Activated CD4-positive, alpha-beta T cell treated with anti-CD3 and anti-CD28 coated beads for 36 hours (primary cell): ENCODE data around the gene MGAT4A. TPM values are rescaled to one million over a fixed set of nuclear protein-coding genes. Genes with fewer than 3 reads are reported as not detected.

ENCODE experiments used
- ATAC-seq: fragments of 200-7000 bp; cut with Tn5 transposase; one replicate; pipeline ENCODE4 v1.10.0; 2021; ENCODE audit warnings: mild to moderate bottlenecking, moderate library complexity
- CTCF ChIA-PET: fragments of 350-600 bp; sonication (Branson Sonifier 250); formaldehyde crosslinking; loops from one replicate; lab custom pipeline; 2021; ENCODE audit warnings: antibody characterized with exemption; lab: Charles Lee
- POLR2A ChIA-PET: fragments of 350-600 bp; sonication (Branson Sonifier 250); formaldehyde crosslinking; loops from one replicate; lab custom pipeline; 2021; ENCODE audit warnings: antibody characterized with exemption, inconsistent platforms; lab: Charles Lee
- DNase-seq: peaks from one replicate; pipeline ENCODE4 v3.0.0-alpha.2; 2020
- H3K27ac Mint-ChIP-seq: one replicate; pipeline ENCODE4 v1.8.0; 2021; ENCODE audit warnings: mixed read lengths
- H3K27me3 Mint-ChIP-seq: one replicate; pipeline ENCODE4 v1.8.0; 2021; ENCODE audit warnings: mixed read lengths
- H3K36me3 Mint-ChIP-seq: one replicate; pipeline ENCODE4 v1.8.0; 2021; ENCODE audit warnings: low read depth, mixed read lengths
- H3K4me1 Mint-ChIP-seq: one replicate; pipeline ENCODE4 v1.8.0; 2021; ENCODE audit warnings: mixed read lengths
- H3K4me3 Mint-ChIP-seq: one replicate; pipeline ENCODE4 v1.8.0; 2021; ENCODE audit warnings: mild to moderate bottlenecking, moderate library complexity, mixed read lengths
- H3K9me3 Mint-ChIP-seq: one replicate; pipeline ENCODE4 v1.8.0; 2021; ENCODE audit warnings: low read depth, mixed read lengths
- intact Hi-C, 2 experiments: fragments of 100-400 bp; cut with DNase I in 1 of 2; cut with micrococcal nuclease in 1 of 2; formaldehyde crosslinking; loops; one replicate each; pipeline versions ENCODE4 v1.14.2 to v1.15.1; 2022 to 2024; cut with DNase I, micrococcal nuclease
- total RNA-seq, 2 experiments: library from RNA; stranded (reverse); gene quantifications; one replicate each; pipeline ENCODE4 v1.2.3, GENCODE V29; 2021

The MGAT4A gene
- total RNA-seq, 2 experiments from 2014 or later: 49.4 to 67.5 TPM

DNA sequence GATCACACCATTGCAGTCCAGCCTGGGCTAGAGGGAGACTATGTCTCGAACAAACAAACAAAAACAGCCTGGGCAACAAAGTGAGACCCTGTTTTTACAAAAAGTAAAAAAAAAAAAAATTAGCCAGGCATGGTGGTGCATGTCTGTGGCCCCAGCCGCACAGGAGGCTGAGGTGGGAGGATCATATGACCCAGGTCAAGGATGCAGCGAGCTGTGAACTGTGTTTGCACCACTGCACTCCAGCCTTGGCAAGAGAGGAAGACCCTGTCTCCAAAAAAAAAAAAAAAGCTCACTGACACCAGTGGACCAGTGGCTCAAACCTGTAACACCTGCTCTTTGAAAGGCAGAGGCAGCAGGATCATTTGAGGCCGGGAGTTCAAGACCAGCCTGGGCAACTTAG lies 82.5 kb downstream of the MGAT4A start:
- intact Hi-C loops: loop anchor here (2.0 kb wide), 3 partner anchors 78 to 416 kb away; no protein-coding TSS in a partner anchor
- ATAC-seq (no peak), DNase-seq (no peak)
- Mint-ChIP-seq H3K27ac (no peak overlapping the region), H3K9me3 (peaks cover 11% of the 10 kb centered on the region), H3K27me3 (no peaks in the 10 kb centered on the region), H3K4me1 (peaks cover 54% of the 10 kb centered on the region), H3K36me3 (peaks cover 41% of the 10 kb centered on the region), H3K4me3 (no peak overlapping the region)
- ChIA-PET POLR2A (no interaction called here), CTCF (interaction anchor here (0.8 to 1.7 kb wide), 8 partner anchors 9 to 353 kb away, joined by 3 to 15 read pairs (median 6); no protein-coding TSS in a partner anchor)

DNA sequence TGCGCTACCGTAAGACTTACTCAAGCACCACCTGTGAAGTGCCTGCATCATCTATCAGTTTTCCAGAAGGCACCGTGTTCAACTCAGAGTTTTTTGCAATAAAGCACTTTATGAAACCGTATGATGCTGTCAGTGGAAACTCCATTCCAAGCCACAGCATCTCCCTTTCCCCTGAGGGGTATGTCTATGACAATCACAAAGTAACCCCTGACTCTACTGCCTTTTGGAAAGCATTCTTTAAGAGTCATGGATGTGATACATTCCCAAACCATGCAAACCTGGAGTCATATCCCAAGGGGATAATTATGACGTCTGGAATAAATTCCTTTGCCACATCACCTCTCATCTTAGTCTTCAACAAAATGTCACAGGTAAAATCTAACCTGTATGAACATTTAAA lies 83.3 kb downstream of the MGAT4A start:
- intact Hi-C loops: loop anchor here (2.0 kb wide), 3 partner anchors 79 to 417 kb away; no protein-coding TSS in a partner anchor
- ATAC-seq (no peak), DNase-seq (no peak)
- Mint-ChIP-seq H3K4me3 (no peak overlapping the region), H3K4me1 (peaks cover 46% of the 10 kb centered on the region), H3K27me3 (no peaks in the 10 kb centered on the region), H3K27ac (no peak overlapping the region), H3K36me3 (peaks cover 37% of the 10 kb centered on the region), H3K9me3 (peaks cover 11% of the 10 kb centered on the region)
- ChIA-PET CTCF (interaction anchor here (0.7 to 0.9 kb wide), 2 partner anchors 190 to 260 kb away, joined by 3 read pairs; no protein-coding TSS in a partner anchor), POLR2A (no interaction called here)

- no peaks in the 10 kb centered on the region for H3K9me3 Mint-ChIP-seq
- no peaks in the 10 kb centered on the region for H3K27me3 Mint-ChIP-seq
- H3K36me3 Mint-ChIP-seq: peaks cover 23% of the 10 kb centered on the region
- ATAC-seq: no peak
- H3K4me3 Mint-ChIP-seq: no peak overlapping the region
- intact Hi-C loops: no loop called here
- ChIA-PET CTCF (interaction anchor here (0.6 to 1.7 kb wide), 2 partner anchors 147 to 197 kb away, joined by 3 to 4 read pairs; no protein-coding TSS in a partner anchor), POLR2A (no interaction called here)
- peaks cover 14% of the 10 kb centered on the region for H3K4me1 Mint-ChIP-seq
- H3K27ac Mint-ChIP-seq: peak overlapping the region; percentile 33
- no peak for DNase-seq
Measured at GRCh38 chr2:98643496-98644100, 87.3 kb downstream of the MGAT4A start.

GRCh38 chr2:98637401-98638147 lies 93.4 kb downstream of the MGAT4A start:
- H3K4me3 Mint-ChIP-seq: peak overlapping the region; percentile 35
- intact Hi-C loops: loop anchor here in 1 of 2 experiments (10.0 kb wide), 1 partner anchor 297 kb away; the partner anchor contains the start of gene CRACDL
- peaks cover 37% of the 10 kb centered on the region for H3K36me3 Mint-ChIP-seq
- ChIA-PET POLR2A (no interaction called here), CTCF (interaction anchor here (0.6 kb wide), 1 partner anchor 227 kb away, joined by 4 read pairs; no protein-coding TSS in a partner anchor)
- peaks cover 39% of the 10 kb centered on the region for H3K4me1 Mint-ChIP-seq
- peak; percentile 69 for DNase-seq
- no peaks in the 10 kb centered on the region for H3K9me3 Mint-ChIP-seq
- no peaks in the 10 kb centered on the region for H3K27me3 Mint-ChIP-seq
- peak; percentile 86 for ATAC-seq
- H3K27ac Mint-ChIP-seq: peak overlapping the region; percentile 91

GRCh38 chr2:98634406-98635092 lies 96.4 kb downstream of the MGAT4A start:
- POLR2A ChIA-PET: no interaction called here
- DNase-seq: peak; percentile 79
- intact Hi-C loops: loop anchor here in 1 of 2 experiments (1.0 to 10.0 kb wide), 2 partner anchors 203 to 300 kb away; partner anchors contain the start of gene CRACDL
- Mint-ChIP-seq H3K4me3 (peak overlapping the region; percentile 44), H3K27me3 (no peaks in the 10 kb centered on the region), H3K4me1 (peaks cover 38% of the 10 kb centered on the region), H3K36me3 (peaks cover 38% of the 10 kb centered on the region), H3K9me3 (no peaks in the 10 kb centered on the region), H3K27ac (peak overlapping the region; percentile 85)
- CTCF ChIA-PET: interaction anchor here (0.5 to 3.8 kb wide), 21 partner anchors 9 to 824 kb away, joined by 3 to 13 read pairs (median 3); no protein-coding TSS in a partner anchor
- peak; percentile 67 for ATAC-seq

GRCh38 chr2:98632351-98632750 lies 98.6 kb downstream of the MGAT4A start:
- ChIA-PET POLR2A (no interaction called here), CTCF (interaction anchor here (0.6 to 3.8 kb wide), 3 partner anchors 13 to 28 kb away, joined by 3 to 13 read pairs (median 5); no protein-coding TSS in a partner anchor)
- Mint-ChIP-seq H3K27me3 (no peaks in the 10 kb centered on the region), H3K27ac (no peak overlapping the region), H3K36me3 (peaks cover 33% of the 10 kb centered on the region), H3K9me3 (no peaks in the 10 kb centered on the region), H3K4me3 (no peak overlapping the region), H3K4me1 (peaks cover 30% of the 10 kb centered on the region)
- DNase-seq (no peak), ATAC-seq (no peak)
- intact Hi-C loops: loop anchor here in 1 of 2 experiments (10.0 kb wide), 1 partner anchor 302 kb away; the partner anchor contains the start of gene CRACDL

DNA sequence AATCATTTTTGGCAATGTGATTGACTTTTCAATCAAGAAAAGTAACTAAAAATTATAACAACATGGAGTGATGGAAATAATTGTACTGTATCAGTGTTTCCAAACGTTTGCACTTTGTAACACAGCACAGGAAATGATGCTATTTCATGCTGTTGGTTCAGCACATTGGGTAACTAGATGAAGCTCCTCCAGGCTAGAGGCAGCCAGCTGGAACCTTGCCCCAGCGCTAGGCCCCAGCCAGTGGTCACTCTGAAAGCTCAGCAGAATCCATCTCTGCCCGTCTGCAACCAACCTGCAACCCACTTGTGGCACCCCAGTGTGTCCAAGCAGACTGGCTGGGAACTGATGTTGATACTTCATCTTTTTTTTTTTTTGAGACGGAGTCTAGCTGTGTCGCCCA lies 107.3 kb downstream of the MGAT4A start:
- no peaks in the 10 kb centered on the region for H3K27me3 Mint-ChIP-seq
- H3K9me3 Mint-ChIP-seq: no peaks in the 10 kb centered on the region
- ChIA-PET POLR2A (no interaction called here), CTCF (interaction anchor here (0.6 kb wide), 1 partner anchor 14 kb away, joined by 3 read pairs; no protein-coding TSS in a partner anchor)
- ATAC-seq (peak; percentile 49), DNase-seq (no peak)
- peak overlapping the region; percentile 19 for H3K27ac Mint-ChIP-seq
- peaks cover 45% of the 10 kb centered on the region for H3K4me1 Mint-ChIP-seq
- no peak overlapping the region for H3K4me3 Mint-ChIP-seq
- intact Hi-C loops: no loop called here
- H3K36me3 Mint-ChIP-seq: peaks cover 22% of the 10 kb centered on the region

DNA sequence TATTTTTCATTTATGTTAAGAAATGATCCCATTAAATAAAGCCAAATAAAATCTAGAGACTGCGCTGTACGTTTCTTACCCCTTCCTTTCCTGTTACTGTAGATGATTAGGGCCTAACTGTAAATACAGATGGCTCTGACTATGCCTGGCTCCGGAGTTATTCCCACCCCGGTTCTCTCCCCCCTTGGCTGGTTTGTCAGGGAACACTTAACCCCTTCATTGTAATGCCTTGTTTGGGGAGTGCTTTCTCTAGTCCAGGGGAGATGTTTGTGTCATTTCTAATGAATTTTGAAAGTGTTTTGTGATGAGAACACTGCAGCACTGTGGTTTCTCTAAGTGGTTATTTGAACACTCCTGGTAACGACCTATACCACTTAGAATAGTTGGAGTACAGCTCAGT lies 113.8 kb downstream of the MGAT4A start:
- CTCF ChIA-PET: interaction anchor here (1.5 kb wide), 1 partner anchor 8 kb away, joined by 3 read pairs; no protein-coding TSS in a partner anchor
- Mint-ChIP-seq H3K36me3 (peaks cover 44% of the 10 kb centered on the region), H3K4me1 (peaks cover 37% of the 10 kb centered on the region), H3K4me3 (no peak overlapping the region), H3K9me3 (no peaks in the 10 kb centered on the region), H3K27me3 (no peaks in the 10 kb centered on the region), H3K27ac (peak overlapping the region; percentile 68)
- intact Hi-C loops: no loop called here
- DNase-seq (no peak), ATAC-seq (no peak)
- POLR2A ChIA-PET: interaction anchor here (0.6 kb wide), 1 partner anchor 187 kb away, joined by 4 read pairs; no protein-coding TSS in a partner anchor

GRCh38 chr2:98615481-98615880 lies 115.5 kb downstream of the MGAT4A start:
- POLR2A ChIA-PET: no interaction called here
- H3K4me1 Mint-ChIP-seq: peaks cover 41% of the 10 kb centered on the region
- H3K27ac Mint-ChIP-seq: peak overlapping the region; percentile 10
- CTCF ChIA-PET: interaction anchor here (1.0 kb wide), 1 partner anchor 12 kb away, joined by 3 read pairs; no protein-coding TSS in a partner anchor
- H3K27me3 Mint-ChIP-seq: no peaks in the 10 kb centered on the region
- DNase-seq: peak; percentile 21
- no peaks in the 10 kb centered on the region for H3K9me3 Mint-ChIP-seq
- H3K4me3 Mint-ChIP-seq: no peak overlapping the region
- no peak for ATAC-seq
- peaks cover 48% of the 10 kb centered on the region for H3K36me3 Mint-ChIP-seq
- intact Hi-C loops: no loop called here

GRCh38 chr2:98614024-98614739 lies 116.8 kb downstream of the MGAT4A start:
- Mint-ChIP-seq H3K27me3 (no peaks in the 10 kb centered on the region), H3K4me1 (peaks cover 43% of the 10 kb centered on the region), H3K4me3 (no peak overlapping the region), H3K9me3 (no peaks in the 10 kb centered on the region), H3K27ac (peak overlapping the region; percentile 52), H3K36me3 (peaks cover 54% of the 10 kb centered on the region)
- ATAC-seq (no peak), DNase-seq (no peak)
- intact Hi-C loops: no loop called here
- ChIA-PET POLR2A (no interaction called here), CTCF (interaction anchor here (0.6 kb wide), 1 partner anchor 603 kb away, joined by 3 read pairs; no protein-coding TSS in a partner anchor)
